Esophagus (tissue), 2 donors: ENCODE measurements around the gene FLRT3. TPM values are rescaled to one million over a fixed set of nuclear protein-coding genes. Genes with fewer than 3 reads are reported as not detected.

Experiments
- H3K27ac ChIP-seq, 2 donors: one replicate each; pipeline ENCODE4 v1.5.1; 2013; ENCODE audit warnings: low read depth in 2 of 2, mild to moderate bottlenecking in 2 of 2, inconsistent platforms in 1 of 2, low read length in 1 of 2, moderate library complexity in 1 of 2
- H3K27me3 ChIP-seq, 2 donors: one replicate each; pipeline ENCODE4 v1.6.1; 2013; ENCODE audit warnings: low read length in 2 of 2, control low read depth in 1 of 2, mild to moderate bottlenecking in 1 of 2; ENCODE audit not compliant: insufficient read depth in 2 of 2, control insufficient read depth in 1 of 2
- H3K36me3 ChIP-seq, 2 donors: one replicate each; pipeline ENCODE4 v1.6.1; 2013; ENCODE audit warnings: low read length in 1 of 2; ENCODE audit not compliant: control insufficient read depth in 2 of 2, insufficient read depth in 2 of 2
- H3K4me1 ChIP-seq, 2 donors: one replicate each; pipeline ENCODE4 v1.6.1; 2013; ENCODE audit warnings: low read length in 1 of 2; ENCODE audit not compliant: control insufficient read depth in 2 of 2, insufficient read depth in 2 of 2
- H3K4me3 ChIP-seq, 2 donors: one replicate each; pipeline ENCODE4 v1.5.1; 2013; ENCODE audit warnings: low read length in 2 of 2, mild to moderate bottlenecking in 2 of 2, low read depth in 1 of 2, moderate library complexity in 1 of 2
- H3K9me3 ChIP-seq, 2 donors: one replicate each; pipeline ENCODE4 v1.6.1; 2013; ENCODE audit warnings: mild to moderate bottlenecking in 2 of 2, low read depth in 1 of 2, low read length in 1 of 2, moderate library complexity in 1 of 2; ENCODE audit not compliant: control insufficient read depth in 2 of 2, insufficient read depth in 1 of 2
- WGBS, 2 donors: extraction: QIAGEN DNeasy Blood & Tissue Kit; methylation state at CpG; one replicate each; pipeline ENCODE4 v1.1.7; 2013; 5-methylcytosine and 5-hydroxymethylcytosine counted together
- polyA plus RNA-seq, 2 donors: library from polyadenylated mRNA; stranded (reverse); fragments of 200-250 nt; gene quantifications; one replicate each; pipeline ENCODE4 v1.2.3, GENCODE V29; 2013
- donor health status: healthy with polysubstance abuse.
- donor health status: Bipolar disorder and iron deficiency.

The FLRT3 gene
- polyA plus RNA-seq, 2 donors = 0.42 to 0.90 TPM

DNA sequence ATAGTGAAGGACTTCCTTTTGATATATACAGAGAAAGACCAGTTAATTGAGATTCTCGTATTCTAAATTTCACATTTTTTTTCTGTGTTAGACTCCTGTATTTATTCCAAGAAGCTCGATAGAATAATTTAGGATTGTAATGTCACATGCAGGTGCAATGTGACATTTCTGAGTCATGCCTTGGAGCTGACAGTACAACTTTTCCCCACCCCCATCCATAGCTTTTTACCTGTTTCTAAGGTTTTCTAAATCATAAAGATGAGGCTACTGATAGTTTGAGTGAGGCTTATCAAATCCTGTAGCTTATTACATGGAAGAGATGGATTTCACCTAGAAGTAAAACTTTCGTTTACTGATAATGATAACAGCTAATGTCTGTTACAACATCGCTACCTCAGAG lies 37.6 kb downstream of the FLRT3 start:
- H3K36me3 ChIP-seq = no peaks in the 10 kb centered on the region
- H3K9me3 ChIP-seq = no peaks in the 10 kb centered on the region
- no peak overlapping the region for H3K27ac ChIP-seq
- no peaks in the 10 kb centered on the region for H3K4me1 ChIP-seq
- H3K4me3 ChIP-seq = no peak overlapping the region
- H3K27me3 ChIP-seq = no peaks in the 10 kb centered on the region
- WGBS, 2 donors = 83 to 88% methylated on average over 4 of the region's 4 CpGs

DNA sequence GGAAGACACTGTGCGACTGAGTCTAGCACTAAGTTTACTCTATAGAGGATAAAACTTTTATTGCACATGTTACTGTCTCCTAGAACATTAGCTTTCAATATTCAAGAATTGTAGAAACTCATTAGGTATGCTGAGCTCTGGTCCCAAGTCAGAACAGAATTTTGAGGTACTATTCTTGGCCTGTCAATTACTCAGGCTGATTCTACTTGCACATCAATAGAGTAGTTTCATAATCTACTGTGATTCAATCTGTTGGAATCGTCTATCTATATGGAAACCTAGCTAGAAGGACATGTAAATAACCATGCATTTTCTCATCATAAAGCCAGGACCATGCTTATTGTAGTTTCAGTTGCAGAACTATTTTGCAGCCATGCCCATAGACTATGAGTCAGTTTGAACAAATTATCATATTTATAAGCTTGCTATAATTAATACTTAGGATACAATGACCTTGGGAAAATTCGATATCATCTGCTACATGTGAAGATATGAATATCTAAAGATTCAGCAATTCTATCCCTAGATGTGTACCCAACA lies 41.6 kb downstream of the FLRT3 start:
- H3K4me3 ChIP-seq = no peak overlapping the region
- H3K36me3 ChIP-seq = no peaks in the 10 kb centered on the region
- H3K9me3 ChIP-seq = no peaks in the 10 kb centered on the region
- 44 to 46% methylated on average over 3 of the region's 3 CpGs for WGBS, 2 donors
- H3K27ac ChIP-seq = no peak overlapping the region
- H3K4me1 ChIP-seq = no peaks in the 10 kb centered on the region
- no peaks in the 10 kb centered on the region for H3K27me3 ChIP-seq

DNA sequence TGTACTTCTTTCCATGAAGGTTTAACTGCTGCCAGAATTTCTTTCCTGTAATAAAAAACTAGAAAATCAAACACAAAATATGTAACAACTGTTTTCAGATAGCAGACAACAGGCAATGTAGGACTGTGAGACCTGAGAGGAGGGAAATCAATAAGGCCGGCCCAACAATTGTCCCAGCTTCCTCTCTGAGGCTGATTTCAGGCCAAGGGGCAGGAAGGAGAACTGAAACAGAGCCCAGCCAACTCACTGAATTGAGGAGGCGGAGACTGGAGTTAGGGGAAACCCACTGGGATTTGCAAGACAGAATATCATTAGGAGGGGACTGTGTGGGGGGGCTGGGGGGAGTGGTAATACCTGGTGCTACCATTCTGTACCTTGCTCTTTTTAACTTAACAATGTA lies 42.2 kb downstream of the FLRT3 start:
- H3K9me3 ChIP-seq = no peaks in the 10 kb centered on the region
- no peaks in the 10 kb centered on the region for H3K36me3 ChIP-seq
- no peak overlapping the region for H3K4me3 ChIP-seq
- no peaks in the 10 kb centered on the region for H3K4me1 ChIP-seq
- H3K27me3 ChIP-seq = no peaks in the 10 kb centered on the region
- 33 to 39% methylated on average over 2 of the region's 2 CpGs for WGBS, 2 donors
- no peak overlapping the region for H3K27ac ChIP-seq

DNA sequence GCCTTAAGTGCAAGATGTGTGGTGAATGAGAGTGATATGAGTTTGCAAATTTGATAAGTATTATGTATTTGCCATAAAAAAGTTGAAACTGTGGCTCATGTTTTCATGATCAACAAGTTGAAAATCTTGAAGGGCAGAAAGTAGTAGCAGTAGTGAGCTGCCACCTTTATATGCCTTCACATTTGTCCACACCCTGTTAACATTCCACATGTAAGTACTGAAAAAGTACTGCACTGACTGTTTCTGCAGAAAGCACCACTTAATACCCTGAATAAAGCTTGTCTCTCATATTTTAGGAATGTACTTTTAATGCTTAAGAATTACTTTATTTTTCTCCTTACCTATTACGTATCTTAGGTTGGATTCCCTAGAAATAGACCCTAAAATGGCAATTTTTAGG lies 45.9 kb downstream of the FLRT3 start:
- WGBS, 2 donors = 81 to 88% methylated on average over 1 of the region's 1 CpG
- Histone ChIP-seq H3K9me3 (peaks cover 0 to 2% of the 10 kb centered on the region in 2 donors), H3K4me3 (no peak overlapping the region), H3K27me3 (no peaks in the 10 kb centered on the region), H3K4me1 (no peaks in the 10 kb centered on the region), H3K27ac (no peak overlapping the region), H3K36me3 (no peaks in the 10 kb centered on the region)

DNA sequence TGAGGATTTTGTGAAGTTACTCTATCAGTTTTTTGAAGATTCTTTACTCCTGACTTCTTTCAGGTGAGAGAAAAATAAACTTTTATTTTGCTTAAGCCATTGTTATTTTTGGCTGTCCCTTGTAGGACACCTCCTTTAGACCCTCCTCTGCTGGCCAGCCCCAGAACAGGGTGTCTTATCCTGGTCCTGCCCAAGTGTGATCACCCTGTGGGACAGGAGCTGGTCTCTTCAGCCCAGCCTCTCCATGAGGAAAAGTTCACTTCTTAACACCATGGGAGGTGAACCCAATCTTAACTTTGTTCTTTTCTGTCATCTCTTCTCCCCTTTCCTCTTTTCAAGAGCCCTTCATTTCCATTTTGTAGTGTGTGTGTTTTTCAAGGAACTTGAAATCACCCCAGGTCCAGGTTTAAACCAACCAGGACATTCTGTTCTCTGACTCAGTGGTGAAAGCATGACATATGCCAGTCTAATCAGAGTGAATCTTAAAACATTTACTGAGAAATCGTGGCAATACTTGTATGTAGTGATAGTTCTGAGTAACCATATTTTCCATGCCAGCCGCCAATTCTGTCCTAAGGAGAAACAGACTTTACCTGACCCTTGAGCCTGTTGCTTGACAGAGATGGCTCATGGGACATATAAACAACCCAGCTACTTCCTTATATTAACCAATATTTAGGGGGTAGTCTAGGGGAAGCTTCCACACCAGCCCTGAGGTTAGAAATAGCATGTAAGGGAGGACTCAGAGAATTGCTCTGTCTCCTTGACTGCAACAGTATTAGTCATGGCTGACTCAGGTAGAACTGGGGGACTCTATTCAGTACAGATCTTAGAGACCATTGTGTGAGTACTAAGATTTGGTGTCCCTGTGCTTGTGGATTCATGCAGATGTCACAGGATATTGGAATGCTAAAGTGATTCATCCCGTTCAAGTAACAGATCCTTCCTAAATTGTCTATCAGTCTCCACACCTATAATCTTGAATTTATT lies 48.8 kb downstream of the FLRT3 start:
- H3K36me3 ChIP-seq = no peaks in the 10 kb centered on the region
- no peak overlapping the region for H3K4me3 ChIP-seq
- H3K27ac ChIP-seq = no peak overlapping the region
- no peaks in the 10 kb centered on the region for H3K4me1 ChIP-seq
- H3K27me3 ChIP-seq = no peaks in the 10 kb centered on the region
- 67 to 74% methylated on average over 3 of the region's 3 CpGs for WGBS, 2 donors
- peaks cover 0 to 2% of the 10 kb centered on the region in 2 donors for H3K9me3 ChIP-seq

DNA sequence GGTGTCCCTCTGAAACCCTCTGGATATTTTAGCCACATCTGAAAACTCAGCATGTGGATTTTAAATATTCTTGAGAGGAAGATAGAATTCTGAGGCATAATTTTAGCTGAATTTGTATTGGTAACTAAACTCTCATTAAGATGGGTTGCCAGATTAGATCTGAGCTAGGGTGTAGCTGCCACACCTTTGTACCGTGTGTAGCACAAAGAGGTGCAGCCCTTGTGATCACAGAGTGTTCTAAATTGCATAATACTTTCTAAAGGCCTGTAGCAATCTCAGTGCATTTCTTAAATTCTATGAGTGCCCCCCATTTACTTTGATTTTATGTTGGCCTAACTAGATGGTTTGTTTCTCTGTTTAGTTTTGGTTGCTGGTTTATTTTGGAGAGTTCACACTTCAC lies 53.0 kb downstream of the FLRT3 start:
- Histone ChIP-seq H3K4me3 (no peak overlapping the region), H3K4me1 (no peaks in the 10 kb centered on the region), H3K36me3 (no peaks in the 10 kb centered on the region), H3K9me3 (peaks cover 0 to under 1% of the 10 kb centered on the region in 2 donors), H3K27ac (no peak overlapping the region), H3K27me3 (no peaks in the 10 kb centered on the region)
- 47 to 50% methylated on average over 1 of the region's 1 CpG for WGBS, 2 donors

DNA sequence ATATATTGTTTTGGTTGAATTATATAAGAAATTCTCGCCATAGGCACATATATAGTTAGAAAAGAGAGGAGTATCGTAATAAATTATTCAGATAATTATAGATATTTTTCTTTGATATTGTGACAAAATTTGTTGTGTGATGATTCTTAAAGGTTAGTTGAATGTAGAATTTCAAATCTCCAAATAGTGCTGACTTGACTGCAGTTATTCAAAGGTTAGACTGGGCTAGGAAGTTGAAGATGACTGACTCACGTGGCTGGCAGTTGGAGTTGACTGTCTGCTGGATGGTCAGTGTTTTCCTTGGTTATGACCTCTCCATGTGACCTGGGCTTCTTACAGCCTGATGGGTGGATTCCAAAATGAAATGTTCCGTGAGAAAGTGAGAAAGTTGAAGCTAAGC lies 55.3 kb downstream of the FLRT3 start:
- H3K36me3 ChIP-seq = no peaks in the 10 kb centered on the region
- H3K4me3 ChIP-seq = no peak overlapping the region
- no peak overlapping the region for H3K27ac ChIP-seq
- no peaks in the 10 kb centered on the region for H3K9me3 ChIP-seq
- WGBS, 2 donors = 89 to 91% methylated on average over 4 of the region's 4 CpGs
- H3K27me3 ChIP-seq = no peaks in the 10 kb centered on the region
- H3K4me1 ChIP-seq = no peaks in the 10 kb centered on the region
